ENCODE results near the gene OR2L3.
"Not testable (repeated sequence)": the region's sequence is repeated elsewhere in the genome, so short reads cannot be mapped to it uniquely, and the experiment has no call there.

Gene OR2L3, protein sequence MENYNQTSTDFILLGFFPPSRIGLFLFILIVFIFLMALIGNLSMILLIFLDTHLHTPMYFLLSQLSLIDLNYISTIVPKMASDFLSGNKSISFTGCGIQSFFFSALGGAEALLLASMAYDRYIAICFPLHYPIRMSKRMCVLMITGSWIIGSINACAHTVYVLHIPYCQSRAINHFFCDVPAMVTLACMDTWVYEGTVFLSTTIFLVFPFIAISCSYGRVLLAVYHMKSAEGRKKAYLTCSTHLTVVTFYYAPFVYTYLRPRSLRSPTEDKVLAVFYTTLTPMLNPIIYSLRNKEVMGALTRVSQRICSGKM

GRCh38 chr1:248046536-248046935 is at the start of gene OR2L3:
OR2L3 (plus strand) TSS chr1:248046836; CDS start chr1:248060682, 13,846 bp downstream.
- no peak for DNase-seq (ENCODE audit: low read depth, low spot score)

GRCh38 chr1:247998811-247999210 is 47.8 kb upstream of the OR2L3 start:
- DNase-seq (ENCODE audit: low read depth, low spot score), result no peak

- no peak for DNase-seq (ENCODE audit: low read depth, low spot score)
Measured at GRCh38 chr1:248000169-248000568, 46.5 kb upstream of the OR2L3 start.

GRCh38 chr1:248007778-248008177 is 38.9 kb upstream of the OR2L3 start:
- DNase-seq (ENCODE audit: low read depth, low spot score), result no peak

- no peak for DNase-seq (ENCODE audit: low read depth, low spot score)
Measured at GRCh38 chr1:248009681-248010080, 37.0 kb upstream of the OR2L3 start.

DNA sequence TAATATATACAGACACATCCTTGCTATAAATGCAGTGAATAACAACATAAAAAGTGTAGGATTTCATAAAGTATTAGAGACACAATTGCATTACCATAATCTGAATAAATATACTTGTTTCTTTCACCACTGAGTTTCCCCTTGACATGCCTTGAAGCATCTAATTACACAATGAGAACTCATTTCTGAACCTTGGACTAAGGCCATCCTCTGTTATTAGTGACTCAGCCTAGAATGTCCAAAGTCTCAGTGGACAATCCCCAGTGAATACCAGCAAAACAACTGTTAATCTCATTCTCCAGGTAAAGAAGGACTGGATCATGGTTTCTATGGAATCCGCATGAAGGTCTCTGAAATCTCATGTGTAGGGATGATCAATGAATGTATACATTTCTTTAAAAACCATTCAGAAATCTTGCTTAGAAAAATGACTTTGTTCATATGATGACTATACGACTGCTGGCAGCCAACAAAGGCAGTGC is 33.4 kb upstream of the OR2L3 start, which contains the start of gene OR2L5:
Gene OR2L5 (plus strand): TSS at position 432 of the 482 bp plus-strand sequence. CDS start 8,288 bp downstream, outside the sequence.
- no peak for DNase-seq (ENCODE audit: low read depth, low spot score)

- DNase-seq (ENCODE audit: low read depth, low spot score), result no peak
Measured at GRCh38 chr1:248015803-248016202, 30.8 kb upstream of the OR2L3 start.

DNA sequence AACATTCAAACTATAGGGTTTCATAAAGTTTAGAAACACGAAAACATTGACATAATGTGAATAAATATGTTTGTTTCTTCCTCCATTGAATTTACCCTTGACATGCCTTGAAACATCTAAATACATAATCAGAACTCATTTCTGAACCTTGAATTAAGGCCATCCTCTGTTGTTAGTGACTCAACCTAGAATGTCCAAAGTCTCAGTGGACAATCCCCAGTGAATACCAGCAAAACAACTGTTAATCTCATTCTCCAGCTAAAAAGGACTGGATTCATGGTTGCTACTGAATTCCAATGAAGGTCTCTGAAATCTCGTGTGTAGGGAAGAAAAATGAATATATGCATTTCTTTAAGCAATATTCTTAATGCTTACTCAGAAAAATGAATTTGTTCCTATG is 16.9 kb upstream of the OR2L3 start, which contains the start of gene OR2L2:
Gene OR2L2 (plus strand): TSS at position 301 of the 400 bp plus-strand sequence. CDS start 8,198 bp downstream, outside the sequence.
- DNase-seq (ENCODE audit: low read depth, low spot score), result no peak

- DNase-seq (ENCODE audit: low read depth, low spot score), result no peak
Measured at GRCh38 chr1:248045209-248045608, 1.4 kb upstream of the OR2L3 start.

- DNase-seq (ENCODE audit: low read depth, low spot score), result no peak
Measured at GRCh38 chr1:248047008-248047407, 372 bp downstream of the OR2L3 start.

DNA sequence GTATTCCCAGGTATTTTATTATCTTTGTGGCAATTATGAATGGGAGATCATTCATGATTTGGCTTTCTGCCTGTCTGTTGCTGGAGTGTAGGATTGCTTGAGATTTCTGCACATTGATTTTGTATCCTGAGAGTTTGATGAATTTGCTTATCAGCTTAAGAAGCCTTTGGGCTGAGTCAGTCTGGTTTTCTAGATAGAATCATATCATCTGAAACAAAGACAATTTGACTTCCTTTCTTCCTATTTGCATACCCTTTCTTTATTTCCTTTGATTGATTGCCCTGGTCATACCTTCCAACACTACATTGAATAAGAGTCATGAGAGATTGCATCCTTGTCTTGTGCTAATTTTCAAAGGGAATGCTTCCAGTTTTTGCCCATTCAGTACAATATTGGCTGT is 8.0 kb downstream of the OR2L3 start:
- DNase-seq (ENCODE audit: low read depth, low spot score), result no peak

GRCh38 chr1:248055261-248055660 is 8.6 kb downstream of the OR2L3 start:
- no peak for DNase-seq (ENCODE audit: low read depth, low spot score)

DNA sequence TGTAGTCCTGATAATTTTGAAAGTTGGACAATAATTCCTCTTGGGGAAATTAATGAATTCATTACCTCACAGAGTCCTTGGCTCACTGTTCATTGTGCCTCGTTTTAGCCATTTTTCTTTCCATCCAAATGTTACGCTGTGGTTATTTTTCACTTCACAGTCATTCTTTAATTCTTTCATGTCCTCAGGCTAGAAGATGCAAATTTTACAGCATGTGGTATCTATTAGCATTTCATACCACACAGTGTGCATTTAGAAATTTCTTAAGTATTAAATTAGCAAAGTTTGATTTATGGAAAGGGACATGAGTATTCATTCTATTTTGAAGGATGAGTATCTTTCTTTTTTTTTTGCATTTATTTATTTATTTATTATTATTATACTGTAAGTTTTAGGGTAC is 18.4 kb downstream of the OR2L3 start:
- DNase-seq (ENCODE audit: low read depth, low spot score), result no peak

DNA sequence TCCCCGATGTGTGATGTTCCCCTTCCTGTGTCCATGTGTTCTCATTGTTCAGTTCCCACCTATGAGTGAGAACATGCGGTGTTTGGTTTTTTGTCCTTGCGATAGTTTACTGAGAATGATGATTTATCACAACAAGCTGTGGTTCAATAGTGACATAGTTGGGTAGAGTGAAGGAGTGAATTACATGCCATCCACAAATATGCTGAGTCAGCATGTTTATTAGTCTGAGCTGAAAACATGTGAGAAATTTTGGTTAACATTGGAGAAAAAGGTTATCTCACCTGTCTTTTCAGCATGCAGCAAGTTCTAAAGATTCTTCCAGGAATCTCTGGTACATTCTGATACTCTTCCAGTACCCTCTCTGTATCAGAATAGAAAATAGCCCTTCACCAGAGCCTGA is 19.0 kb downstream of the OR2L3 start:
- no peak for DNase-seq (ENCODE audit: low read depth, low spot score)

- DNase-seq (ENCODE audit: low read depth, low spot score), result not testable (repeated sequence)
Measured at GRCh38 chr1:248083864-248084263, 37.2 kb downstream of the OR2L3 start.

DNA sequence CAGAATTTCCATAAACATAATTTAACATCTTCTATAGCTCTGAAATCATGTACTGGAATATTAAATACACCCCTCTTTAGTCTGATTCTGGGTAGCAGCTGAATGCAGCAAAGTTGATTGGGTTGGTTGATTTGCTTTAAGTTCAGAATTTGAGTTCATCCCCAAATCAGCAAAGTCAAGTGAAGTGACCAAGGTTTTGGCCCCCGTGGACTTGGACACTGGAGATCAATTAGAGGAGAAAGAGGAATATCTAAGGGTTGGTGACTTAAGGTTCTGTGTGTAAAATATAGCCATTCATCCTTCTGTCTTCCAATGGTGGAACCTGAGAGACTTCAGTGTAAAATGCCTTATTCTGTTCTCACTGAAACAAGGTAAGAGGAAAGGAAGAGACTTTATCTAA is 48.2 kb downstream of the OR2L3 start, which contains the start of gene OR2L13:
Gene OR2L13 (plus strand): TSS at position 301 of the 400 bp plus-strand sequence. CDS start 4,192 bp downstream, outside the sequence.
- no peak for DNase-seq (ENCODE audit: low read depth, low spot score)

DNA sequence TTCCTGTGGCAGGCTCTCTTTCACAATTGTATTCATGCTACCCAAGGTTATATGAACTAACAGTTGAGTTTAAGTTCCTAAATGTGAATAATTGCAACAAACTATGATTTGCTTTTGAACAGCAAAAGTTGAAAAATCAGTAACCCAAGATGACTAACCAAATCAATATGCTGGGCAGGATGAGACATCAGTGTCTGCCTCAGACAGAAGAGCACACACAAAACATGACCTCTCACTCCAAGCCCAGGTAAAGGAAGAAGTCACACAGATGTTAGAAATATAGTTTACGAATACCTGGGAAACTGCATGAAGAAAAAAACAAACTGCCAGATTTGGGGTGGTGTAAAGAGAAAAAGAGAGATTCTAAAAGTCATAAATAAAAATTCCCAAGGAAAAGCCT is 51.9 kb downstream of the OR2L3 start:
- DNase-seq (ENCODE audit: low read depth, low spot score), result no peak

- no peak for DNase-seq (ENCODE audit: low read depth, low spot score)
Measured at GRCh38 chr1:248102847-248103246, 56.2 kb downstream of the OR2L3 start.

GRCh38 chr1:248111157-248111556 is 64.5 kb downstream of the OR2L3 start:
- no peak for DNase-seq (ENCODE audit: low read depth, low spot score)
